NCI-H2029 (cell line): ENCODE data around the gene FAM151A.
"Not testable (repeated sequence)": the region's sequence is repeated elsewhere in the genome, so short reads cannot be mapped to it uniquely, and the experiment has no call there.

Experiments used
- DNase-seq: peaks from one replicate; lab custom pipeline; 2025; lab: John Stamatoyannopoulos, UW

FAM151A gene

DNA sequence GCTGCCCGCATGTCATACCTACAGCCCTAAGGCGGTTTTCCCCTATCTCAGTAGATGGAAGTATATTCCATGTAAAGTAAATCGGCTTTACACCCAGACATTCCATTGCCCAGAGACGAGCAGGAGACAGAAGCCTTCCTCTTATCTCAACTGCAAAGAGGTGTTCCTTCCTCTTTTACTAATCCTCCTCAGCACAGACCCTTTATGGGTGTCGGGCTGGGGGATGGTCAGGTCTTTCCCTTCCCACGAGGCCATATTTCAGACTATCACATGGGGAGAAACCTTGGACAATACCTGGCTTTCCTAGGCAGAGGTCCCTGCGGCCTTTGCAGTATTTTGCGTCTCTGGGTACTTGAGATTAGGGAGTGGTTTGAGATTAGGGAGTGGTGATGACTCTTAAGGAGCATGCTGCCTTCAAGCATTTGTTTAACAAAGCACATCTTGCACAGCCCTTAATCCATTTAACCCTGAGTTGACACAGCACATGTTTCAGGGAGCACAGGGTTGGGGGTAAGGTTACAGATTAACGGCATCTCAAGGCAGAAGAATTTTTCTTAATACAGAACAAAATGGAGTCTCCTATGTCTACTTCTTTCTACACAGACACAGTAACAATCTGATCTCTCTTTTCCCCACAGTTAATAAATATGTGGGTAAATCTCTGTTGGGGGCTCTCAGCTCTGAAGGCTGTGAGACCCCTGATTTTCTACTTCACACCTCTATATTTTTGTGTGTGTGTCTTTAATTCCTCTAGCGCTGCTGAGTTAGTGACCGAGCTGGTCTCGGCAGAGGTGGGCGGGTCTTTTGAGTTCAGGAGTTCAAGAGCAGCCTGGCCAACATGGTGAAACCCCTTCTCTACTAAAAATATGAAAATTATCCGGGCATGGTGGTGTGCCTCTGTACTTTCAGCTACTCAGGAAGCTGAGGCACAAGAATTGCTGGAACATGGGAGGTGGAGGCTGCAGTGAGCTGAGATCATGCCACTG lies 13.4 kb upstream of the FAM151A start:
- DNase-seq = not testable (repeated sequence)

DNA sequence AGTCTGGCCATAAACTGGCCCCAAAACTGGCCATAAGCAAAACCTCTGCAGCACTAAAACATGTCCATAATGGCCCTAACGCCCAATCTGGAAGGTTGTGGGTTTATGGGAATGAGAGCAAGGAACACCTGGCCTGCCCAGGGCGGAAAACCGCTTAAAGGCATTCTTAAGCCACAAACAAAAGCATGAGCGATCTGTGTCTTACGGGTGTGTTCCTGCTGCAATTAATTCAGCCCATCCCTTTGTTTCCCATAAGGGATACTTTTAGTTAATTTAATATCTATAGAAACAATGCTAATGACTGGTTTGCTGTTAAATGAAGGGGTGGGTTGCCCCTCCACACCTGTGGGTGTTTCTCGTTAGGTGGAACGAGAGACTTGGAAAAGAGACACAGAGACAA lies 12.5 kb upstream of the FAM151A start:
- DNase-seq = not testable (repeated sequence)

DNA sequence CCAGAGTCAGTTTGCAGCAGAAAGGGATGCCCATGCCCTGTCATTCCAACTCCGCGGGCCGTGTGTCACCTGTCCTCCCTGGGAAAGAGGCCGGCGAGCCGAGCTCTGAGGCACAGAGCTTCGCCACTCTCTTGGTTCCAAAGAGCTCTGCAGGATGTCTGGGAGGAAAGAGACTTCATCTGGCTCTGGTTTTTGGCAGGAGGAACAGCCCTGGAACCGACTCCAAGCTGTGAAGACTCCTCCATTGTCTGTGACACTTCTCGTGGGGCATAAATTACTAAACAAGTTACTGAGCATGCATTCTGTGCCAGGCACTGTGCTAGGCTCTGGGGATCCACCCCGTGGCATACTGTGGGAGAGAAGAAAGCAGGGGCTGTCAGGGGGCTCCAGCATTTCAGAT lies 3.9 kb upstream of the FAM151A start:
- no peak for DNase-seq

DNA sequence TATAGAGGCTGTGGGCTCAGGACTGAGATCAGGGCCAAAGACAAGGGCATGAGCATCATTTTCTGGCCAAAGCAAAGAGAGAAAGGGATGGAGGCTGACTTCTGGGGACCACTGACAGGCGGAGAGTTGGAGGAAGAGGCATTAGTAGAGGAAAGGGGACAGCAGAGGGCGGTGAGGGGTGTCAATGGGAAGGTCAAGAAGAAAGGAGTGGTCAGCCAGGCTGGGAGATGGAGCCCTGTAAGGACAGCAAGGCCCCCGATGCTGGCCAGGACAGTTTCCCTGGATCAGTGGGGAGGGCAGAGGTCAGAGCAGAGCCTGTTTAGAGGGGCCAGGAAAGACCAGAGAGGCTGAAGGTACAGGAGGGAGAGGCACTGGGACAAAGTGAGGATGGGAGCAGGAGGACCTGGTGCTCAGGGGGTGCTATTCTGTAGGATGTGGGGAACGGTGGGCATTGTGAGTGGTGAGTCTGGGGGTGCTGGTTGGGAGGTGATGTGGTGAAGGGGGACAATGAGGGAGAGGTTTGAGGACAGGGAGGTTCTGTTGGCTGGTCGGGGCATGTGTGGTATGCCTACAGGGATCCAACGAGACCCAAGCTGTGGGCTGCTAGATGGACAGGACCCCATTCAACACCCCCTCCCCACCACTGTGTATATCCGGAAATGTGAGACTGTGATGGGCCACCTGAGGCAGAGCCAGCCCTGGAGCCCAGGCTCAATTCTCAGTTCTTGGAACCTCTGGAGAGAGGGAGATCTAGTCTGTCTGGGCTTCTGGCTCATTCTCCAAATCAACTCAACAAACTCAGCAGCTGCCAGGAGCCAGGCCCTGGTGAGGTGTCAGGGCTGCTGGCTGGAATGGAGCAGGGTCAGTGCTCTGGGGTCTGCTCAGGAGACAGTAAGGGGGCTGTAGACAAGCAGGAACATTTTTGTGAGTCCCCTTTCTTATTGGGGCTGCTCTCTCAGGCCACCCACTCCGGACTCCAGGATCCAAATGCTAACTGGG lies 1.4 kb upstream of the FAM151A start:
- DNase-seq = no peak

DNA sequence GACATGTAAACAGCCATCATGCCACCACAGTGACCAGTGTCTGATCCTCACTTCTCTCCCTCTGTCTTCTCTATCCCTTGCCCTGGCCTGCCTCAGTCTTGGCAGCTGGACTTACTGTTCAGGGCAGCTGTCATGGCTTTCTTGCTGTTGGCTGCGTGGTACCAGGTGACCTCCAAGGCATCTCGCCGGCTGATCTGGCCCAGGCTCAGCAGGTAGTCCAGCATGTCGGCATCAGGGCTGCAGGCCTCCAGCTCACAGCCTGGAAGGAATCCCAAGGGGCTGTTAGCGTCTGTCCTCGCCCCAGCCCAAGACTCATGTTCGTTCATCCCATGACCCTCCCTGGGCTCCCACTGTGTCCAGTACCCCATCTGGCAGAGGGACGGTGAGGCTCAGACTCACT lies 3.6 kb downstream of the FAM151A start:
- no peak for DNase-seq

DNA sequence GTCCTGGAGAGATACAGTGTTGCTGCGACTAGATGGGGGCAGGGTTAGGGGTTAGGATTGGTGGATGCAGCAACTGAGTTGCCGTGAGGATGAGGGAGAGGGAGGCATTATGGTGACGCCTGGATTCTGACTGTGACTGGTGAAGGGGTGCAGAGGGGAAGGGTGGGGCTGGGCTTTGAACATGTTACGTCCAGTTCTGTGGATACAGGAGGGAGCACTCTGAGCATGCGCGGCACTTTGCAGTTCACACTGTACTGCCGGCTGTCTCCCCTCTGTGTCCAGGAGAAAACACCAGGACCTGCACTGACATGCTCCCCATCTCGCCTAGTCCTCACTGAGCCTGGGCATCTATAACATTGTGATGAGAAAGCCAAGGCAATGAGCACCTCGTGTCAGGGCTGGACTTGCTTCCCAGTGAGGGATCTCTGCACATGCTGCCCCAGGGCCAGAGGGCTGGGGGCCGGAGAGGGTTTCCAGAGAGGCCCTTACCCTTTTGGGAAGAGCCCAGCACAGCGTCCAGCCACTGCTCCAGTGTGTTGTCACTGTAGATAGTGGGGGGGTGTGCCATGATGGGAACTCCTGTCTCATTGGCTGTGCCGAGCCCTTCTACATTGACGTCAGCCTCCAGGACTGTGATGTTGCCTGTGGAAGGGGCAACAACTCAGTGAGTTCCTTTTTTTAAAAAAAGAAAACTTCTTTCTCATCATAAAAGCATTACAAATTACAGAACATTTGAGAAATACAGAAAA lies 7.6 kb downstream of the FAM151A start:
- no peak for DNase-seq

DNA sequence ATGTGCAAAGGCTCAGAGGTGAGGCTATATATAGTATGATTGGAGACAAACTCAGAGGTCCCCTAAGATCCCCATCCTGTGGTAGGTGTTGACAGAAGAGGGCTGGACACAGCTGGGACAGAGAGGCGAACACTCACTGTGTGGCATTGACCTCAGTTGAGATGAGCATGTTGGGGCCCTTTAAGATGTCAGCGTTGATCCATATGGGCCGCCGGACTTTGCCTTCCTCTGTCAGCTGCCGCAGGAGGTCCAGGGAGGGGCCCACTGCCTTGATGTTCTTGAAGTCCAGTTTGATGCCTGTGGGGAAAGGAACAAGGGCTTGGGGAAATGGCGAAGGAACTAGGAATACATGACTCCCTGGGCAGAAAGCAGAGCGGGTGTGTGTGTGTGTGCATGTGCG lies 8.8 kb downstream of the FAM151A start:
- no peak for DNase-seq

DNA sequence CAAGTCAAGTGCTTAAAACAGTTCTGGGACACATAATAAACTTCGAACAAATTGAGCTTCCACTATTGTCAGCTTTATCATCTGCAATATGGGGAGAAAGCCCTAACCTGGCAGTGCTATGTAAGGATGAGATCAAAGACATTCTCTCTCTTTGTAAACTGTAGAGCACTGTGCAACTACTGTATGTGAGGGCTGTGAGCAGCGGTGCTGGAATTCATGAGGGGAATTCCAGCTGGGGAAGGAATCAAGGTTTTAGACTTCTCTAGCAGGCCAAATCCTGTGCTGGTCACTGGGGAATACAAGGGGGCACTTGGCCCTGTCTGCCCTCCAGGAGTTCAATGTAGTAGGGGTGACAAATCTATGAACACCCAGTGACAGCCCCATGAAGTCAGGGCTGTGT lies 9.3 kb downstream of the FAM151A start:
- no peak for DNase-seq

DNA sequence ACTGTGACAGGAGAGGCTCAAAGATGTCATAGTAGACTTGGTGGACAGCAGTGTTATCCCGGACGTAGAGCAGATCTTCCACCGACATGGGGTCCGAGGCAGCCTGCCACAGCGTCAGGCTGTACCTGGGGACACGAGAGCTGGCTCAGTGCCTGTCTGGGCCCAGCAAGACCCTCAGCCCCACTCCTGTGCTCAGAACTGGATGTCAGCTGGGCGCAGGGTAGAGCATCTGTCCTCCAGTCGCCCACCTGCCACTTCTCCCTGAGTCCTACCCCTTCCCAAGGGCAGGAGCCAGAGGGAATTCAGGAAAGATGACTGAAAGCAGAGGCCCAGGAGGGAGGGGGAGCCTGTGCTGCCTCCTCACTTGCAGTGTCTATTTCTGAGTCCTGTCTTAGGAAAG lies 11.7 kb downstream of the FAM151A start:
- DNase-seq = no peak

DNA sequence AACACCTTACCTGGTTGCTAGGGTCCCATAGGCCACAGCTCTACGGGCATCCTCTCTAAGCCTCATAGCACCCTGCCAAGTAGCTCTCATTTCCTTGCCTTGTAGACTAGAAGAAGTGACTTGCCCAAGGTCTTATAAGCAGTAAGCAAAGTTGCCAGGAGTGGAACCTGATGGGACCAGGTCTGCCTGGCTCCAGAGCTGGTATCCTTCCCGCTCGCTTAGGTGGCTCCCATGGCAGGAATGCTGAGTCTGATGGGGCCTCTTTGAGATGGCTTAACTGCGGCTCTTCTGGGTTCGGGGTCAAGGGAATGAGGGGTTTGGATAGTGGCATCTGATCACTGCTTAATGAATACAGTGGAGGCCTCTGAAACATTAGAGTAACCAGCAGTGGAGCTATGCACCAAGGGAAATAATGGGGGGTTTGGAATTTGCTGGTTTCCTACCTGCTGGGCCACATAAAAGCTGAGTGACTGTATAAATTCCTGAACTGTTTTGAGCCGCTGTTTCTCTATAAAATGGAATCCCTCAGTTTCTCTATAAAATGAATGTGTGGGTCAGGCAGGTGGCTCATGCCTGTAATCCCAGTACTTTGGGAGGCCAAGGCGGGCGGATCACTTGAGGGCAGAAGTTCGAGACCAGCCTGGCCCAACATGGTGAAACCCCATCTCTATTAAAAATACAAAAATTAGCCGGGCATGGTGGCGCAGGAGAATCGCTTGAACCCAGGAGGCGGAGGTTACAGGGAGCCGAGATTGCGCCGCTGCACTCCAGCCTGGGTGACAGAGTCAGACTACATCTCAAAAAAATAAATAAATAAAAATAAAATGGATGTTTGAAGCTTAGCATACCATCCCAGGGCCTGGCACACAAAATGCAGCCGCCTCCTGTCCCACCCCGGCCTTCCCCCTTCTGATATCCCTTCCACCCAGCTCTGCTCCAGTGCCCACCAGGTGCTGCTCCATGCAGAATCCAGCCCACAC lies 12.4 kb downstream of the FAM151A start:
- no peak for DNase-seq

DNA sequence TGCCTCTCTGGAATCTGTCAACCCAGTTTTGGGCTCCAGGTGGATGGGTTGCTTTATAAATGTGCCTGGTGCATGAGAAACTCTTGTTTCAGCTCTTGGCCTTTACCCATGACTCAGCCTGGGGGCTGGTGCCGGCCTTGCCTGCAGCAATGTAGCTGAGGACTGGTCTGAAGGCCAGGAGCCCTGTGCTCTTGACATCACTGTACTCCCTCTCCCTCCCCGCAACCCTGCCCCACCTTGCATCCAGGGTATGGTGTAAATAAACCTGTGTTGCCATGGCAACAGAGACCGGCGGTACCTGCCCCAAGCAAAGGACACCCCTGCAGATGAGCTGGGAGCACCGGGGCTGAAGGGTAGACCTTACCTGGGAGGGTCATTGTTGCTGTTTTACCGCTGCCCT lies 13.3 kb downstream of the FAM151A start:
- no peak for DNase-seq

DNA sequence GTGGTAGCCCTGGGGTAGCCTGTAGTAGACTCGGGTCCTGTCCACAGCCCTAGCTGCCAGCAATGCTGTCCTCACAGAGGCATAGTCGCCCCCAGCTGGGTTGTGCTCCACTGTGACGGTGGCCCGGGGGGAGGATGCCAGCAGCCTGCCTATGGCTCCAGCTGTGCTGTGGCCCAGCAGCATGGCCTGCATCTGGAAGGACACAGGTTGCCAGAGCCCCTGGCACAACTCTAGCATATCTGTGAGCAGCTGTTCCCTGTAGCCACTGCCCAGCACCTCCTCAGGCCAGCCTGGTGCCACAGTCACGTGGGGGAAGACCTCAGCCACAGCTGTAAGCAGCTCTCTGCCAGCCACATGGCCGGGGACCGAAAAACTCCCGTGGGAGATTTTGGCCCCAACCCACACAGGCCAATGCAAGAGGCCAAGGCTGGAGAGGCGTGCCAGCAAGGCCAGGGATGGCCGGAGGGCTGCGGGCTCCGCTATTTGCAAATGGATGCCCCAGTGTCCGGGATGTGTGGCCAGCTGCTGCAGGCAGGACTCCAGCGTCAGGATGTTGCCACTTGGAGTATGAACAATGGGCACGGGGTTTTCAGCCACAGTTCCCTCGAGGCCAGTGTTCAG lies 13.9 kb downstream of the FAM151A start:
- no peak for DNase-seq

DNA sequence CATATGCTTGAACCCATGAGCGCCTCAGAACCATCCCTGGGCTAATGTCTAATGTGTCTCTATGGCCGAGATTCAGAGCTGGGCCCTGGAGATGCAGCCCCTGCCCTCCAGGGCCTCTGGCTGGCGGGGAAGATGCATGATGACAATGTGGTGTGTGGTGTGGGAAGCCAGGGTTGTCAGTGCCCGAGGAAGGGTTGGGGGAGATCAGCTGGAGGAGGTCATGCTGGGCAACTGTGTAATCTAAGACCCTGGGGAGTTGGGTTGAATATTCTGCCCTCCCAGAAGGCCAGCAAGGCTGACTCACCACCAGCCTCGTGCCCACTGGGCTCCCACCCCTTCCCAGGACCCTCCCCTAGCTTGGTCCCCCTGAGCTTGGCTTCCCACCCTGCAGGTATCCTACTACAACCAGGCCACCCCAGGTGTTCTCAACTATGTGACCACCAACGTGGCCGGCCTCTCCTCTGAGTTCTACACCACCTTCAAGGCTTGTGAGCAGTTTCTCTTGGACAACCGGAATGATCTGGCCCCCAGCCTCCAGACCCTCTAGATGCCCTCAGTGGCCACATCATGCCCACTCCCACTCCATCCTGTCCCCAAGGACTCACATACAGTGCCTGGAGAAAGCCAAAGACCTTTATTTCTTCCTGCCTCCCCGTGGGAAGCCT lies 14.6 kb downstream of the FAM151A start:
- no peak for DNase-seq

DNA sequence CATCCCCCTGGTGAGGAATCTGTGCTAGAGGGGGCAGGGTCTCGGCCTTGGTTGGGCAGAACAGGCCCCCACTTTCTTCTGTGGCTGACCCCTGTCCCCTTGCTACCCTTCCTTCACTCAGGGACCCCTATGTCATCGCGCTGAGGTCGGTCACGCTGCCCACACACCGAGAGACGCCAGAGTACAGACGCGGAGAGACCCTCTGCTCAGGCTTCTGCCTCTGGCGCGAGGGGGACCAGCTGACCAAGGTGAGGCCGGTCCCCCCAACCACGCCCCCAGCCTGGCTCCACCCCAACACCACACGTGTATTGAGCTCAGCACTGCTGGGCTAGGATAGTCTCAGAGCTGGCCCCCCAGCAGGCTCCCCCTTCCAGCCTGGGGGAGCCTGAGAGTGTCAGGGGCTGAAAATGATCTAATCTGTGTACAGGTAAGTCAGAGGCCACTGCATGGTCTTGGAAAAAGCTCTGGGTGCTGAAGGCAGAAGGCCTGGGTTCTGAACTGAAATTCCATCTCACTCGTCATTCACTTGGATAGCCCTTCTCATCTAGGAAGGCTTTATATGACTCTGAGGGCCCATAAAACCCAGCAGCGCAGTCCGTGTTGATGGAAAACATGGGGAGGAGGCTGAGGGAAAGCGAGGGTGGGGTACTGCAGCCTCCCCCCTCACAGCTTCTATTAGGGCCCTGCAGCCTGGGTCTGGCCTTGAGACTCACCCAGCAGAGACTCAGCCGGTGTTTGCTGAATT lies 15.3 kb downstream of the FAM151A start:
- DNase-seq = no peak

DNA sequence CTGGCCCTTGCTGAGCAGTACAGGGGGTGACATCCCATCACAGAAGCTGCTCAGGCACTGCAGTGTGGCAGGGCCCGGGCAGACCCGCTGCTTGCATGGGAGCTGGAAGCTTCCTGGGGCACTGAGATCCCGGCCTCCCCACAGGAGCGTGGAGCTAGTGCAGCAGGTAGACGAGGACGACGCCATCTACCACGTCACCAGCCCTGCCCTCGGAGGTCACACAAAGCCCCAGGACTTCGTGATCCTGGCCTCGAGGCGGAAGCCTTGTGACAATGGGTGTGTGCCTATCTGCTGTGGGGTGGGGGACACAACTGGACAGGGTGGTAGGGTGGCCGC lies 16.4 kb downstream of the FAM151A start:
- DNase-seq = no peak

DNA sequence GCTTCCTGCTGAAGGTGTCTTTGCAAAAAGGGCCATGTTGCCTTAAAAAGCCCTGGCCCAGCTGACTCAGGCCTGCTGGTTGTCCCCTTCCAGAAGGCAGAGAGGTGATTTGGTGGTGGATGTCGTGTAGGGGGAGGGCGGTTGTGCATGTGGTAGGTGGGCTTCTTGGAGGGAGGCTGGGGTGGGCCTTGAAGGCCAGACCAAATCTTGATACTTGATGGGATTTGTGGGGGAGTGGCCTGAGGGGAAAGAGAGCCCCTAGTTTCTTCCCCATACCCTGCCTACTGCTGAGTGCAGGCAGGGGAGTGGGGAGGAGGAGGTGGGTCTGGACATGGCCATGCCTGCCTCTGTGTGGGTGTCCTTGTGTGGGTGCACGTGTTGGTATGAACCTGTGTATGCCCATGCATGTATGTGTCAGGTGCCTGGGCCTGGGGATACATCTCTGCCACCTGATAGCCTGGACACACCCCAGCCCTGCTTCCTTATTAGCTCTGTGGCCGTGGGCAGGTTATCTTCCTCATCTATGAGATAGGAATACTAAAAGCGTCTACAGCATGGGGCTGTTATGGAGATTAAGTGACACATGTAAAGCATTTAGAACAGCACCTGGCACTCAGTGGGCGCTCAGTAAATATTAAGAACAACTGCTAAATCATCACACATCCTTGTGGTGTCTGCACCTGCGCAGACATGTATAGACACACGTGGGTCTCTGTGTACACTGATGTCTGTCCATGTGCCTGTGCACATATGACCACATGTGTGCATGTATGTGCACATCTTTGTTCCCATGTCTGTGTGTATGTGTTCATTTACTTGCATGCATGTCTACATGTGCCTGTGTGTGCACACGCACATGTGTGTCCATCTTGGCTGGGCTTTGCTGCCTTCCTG lies 17.0 kb downstream of the FAM151A start:
- DNase-seq = peak; percentile 82

DNA sequence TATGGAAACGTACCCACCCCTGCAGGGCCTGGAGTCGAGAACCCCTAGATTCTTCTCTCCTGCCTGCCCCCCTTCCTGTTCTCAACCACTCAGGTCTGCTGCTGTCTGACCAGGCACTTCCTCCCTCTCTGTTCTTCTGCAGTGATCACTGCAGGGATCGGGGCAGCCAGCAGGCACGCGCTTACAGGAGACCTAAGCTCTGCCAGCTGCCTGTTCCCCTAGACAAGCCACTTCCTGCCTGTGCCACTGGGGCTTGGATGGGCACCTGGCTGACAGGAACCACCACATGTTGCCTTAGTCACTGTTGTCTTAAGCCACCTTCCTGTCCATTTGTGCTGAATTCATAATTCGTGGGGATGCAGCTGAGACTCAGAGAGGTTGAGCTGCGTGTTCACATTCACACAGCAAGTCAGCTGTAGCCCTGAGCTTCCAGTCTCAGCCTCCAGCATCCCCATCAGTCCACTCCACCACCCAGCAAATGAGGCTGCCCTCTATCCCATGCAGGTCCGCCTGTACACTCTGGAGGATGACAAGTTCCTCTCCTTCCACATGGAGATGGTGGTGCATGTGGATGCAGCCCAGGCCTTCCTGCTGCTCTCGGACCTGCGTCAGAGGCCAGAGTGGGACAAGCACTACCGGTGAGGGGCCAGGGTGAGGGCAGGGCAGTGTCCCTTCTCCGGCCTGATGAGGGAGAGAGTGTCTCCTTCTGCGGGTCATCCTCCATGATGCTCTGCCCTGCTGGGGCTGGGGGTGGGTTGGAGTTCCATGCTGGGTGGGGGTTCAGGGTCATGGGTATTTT lies 18.6 kb downstream of the FAM151A start:
- peak; percentile 80 for DNase-seq
